Measurements from ENCODE around the gene CNPY1.

CNPY1 gene

GRCh38 chr7:155555116-155555695 lies 8.8 kb upstream of the CNPY1 start:
- no peak overlapping the region for H3K4me3 ChIP-seq (replicated peaks in 1 of 2; ENCODE audit: low read depth in 2 of 2, low read length in 2 of 2)
- DNase-seq (ENCODE audit: low read depth in 2 of 2): no peak
- TF ChIP-seq CTCF (IDR thresholded peaks at IDR 0.05; ENCODE audit: low read depth, low read length): no peak

- DNase-seq (ENCODE audit: low read depth in 2 of 2): no peak
- no peak for TF ChIP-seq CTCF (IDR thresholded peaks at IDR 0.05; ENCODE audit: low read depth, low read length)
- H3K4me3 ChIP-seq (replicated peaks in 1 of 2; ENCODE audit: low read depth in 2 of 2, low read length in 2 of 2): no peak overlapping the region
Observed at GRCh38 chr7:155553871-155554270, 7.5 kb upstream of the CNPY1 start.

GRCh38 chr7:155551785-155552611 lies 5.6 kb upstream of the CNPY1 start:
- TF ChIP-seq CTCF (IDR thresholded peaks at IDR 0.05; ENCODE audit: low read depth, low read length): no peak
- no peak for DNase-seq (ENCODE audit: low read depth in 2 of 2)
- no peak overlapping the region for H3K4me3 ChIP-seq (replicated peaks in 1 of 2; ENCODE audit: low read depth in 2 of 2, low read length in 2 of 2)

GRCh38 chr7:155550916-155551315 lies 4.6 kb upstream of the CNPY1 start:
- no peak for DNase-seq (ENCODE audit: low read depth in 2 of 2)
- TF ChIP-seq CTCF (IDR thresholded peaks at IDR 0.05; ENCODE audit: low read depth, low read length): no peak
- no peak overlapping the region for H3K4me3 ChIP-seq (replicated peaks in 1 of 2; ENCODE audit: low read depth in 2 of 2, low read length in 2 of 2)

- TF ChIP-seq CTCF (IDR thresholded peaks at IDR 0.05; ENCODE audit: low read depth, low read length): no peak
Observed at GRCh38 chr7:155549226-155549625, 2.9 kb upstream of the CNPY1 start.

GRCh38 chr7:155547161-155547791 lies 917 bp upstream of the CNPY1 start:
- no peak overlapping the region for H3K4me3 ChIP-seq (replicated peaks in 1 of 2; ENCODE audit: low read depth in 2 of 2, low read length in 2 of 2)
- no peak for DNase-seq (ENCODE audit: low read depth in 2 of 2)
- TF ChIP-seq CTCF (IDR thresholded peaks at IDR 0.05; ENCODE audit: low read depth, low read length): no peak

More at GRCh38 chr7:155549226-155549625, 2.9 kb upstream of the CNPY1 start:
- DNase-seq (ENCODE audit: low read depth in 2 of 2): no peak
- H3K4me3 ChIP-seq (replicated peaks in 1 of 2; ENCODE audit: low read depth in 2 of 2, low read length in 2 of 2): no peak overlapping the region
